Measurements from ENCODE around the gene C11orf65.

DNA sequence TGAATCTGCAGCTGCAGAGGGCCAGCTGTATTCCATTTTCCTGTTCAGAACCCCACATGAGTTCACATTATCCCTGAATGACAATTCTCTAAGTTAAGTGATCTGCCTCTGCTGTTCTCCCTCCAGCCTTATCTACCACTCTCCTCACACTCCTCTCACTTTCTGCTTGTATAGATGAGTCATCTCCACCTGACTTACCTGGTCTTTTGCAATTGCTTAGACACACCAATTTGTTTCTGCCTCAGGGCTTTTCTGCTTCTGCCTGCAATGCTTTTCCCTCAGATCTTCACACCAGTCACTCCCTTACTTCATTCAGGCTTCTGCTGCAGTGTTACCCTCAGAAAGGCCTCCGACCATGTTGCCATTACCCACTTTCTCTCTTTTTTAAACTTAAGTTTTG is 126.4 kb downstream of the C11orf65 start:
- TF ChIP-seq POLR2AphosphoS5 (IDR thresholded peaks at IDR 0.05; ENCODE audit: low read depth, low read length) (no peak), SIN3A (IDR thresholded peaks at IDR 0.05; ENCODE audit: borderline replicate concordance, insufficient read depth, low read length) (no peak)

Measured in PFSK-1 (cell line).